GM19238 (cell line): ENCODE measurements around the gene RMP24.
"Not testable (repeated sequence)": the region's sequence is repeated elsewhere in the genome, so short reads cannot be mapped to it uniquely, and the experiment has no call there.

ENCODE experiments used
- DNase-seq: peaks from one replicate; pipeline ENCODE4 v3.0.0; 2011; ENCODE audit warnings: low spot score; ENCODE audit not compliant: insufficient read length

Gene RMP24

GRCh38 chr18:35968278-35968880 lies 4.1 kb upstream of the RMP24 start:
- DNase-seq = no peak

GRCh38 chr18:35969676-35970075 lies 2.8 kb upstream of the RMP24 start:
- no peak for DNase-seq

- DNase-seq = no peak
Observed at GRCh38 chr18:35971661-35972196, 750 bp upstream of the RMP24 start.

- no peak for DNase-seq
Observed at GRCh38 chr18:35973650-35974049, 1.2 kb downstream of the RMP24 start.

GRCh38 chr18:35974181-35974580 lies 1.7 kb downstream of the RMP24 start:
- DNase-seq = no peak

- DNase-seq = no peak
Observed at GRCh38 chr18:35979112-35979511, 6.6 kb downstream of the RMP24 start.

- DNase-seq = no peak
Observed at GRCh38 chr18:35982409-35983114, 10.1 kb downstream of the RMP24 start.

GRCh38 chr18:35983147-35983546 lies 10.7 kb downstream of the RMP24 start:
- DNase-seq = no peak

- DNase-seq = no peak
Observed at GRCh38 chr18:35983818-35984217, 11.3 kb downstream of the RMP24 start.

GRCh38 chr18:35991696-35992095 lies 19.2 kb downstream of the RMP24 start:
- no peak for DNase-seq

- no peak for DNase-seq
Observed at GRCh38 chr18:35993013-35993412, 20.5 kb downstream of the RMP24 start.

GRCh38 chr18:35998967-35999366 lies 26.5 kb downstream of the RMP24 start:
- DNase-seq = no peak

GRCh38 chr18:35999925-36000324 lies 27.4 kb downstream of the RMP24 start:
- no peak for DNase-seq

GRCh38 chr18:36006997-36007396 lies 34.5 kb downstream of the RMP24 start:
- no peak for DNase-seq

- no peak for DNase-seq
Observed at GRCh38 chr18:36009214-36009613, 36.7 kb downstream of the RMP24 start.

- no peak for DNase-seq
Observed at GRCh38 chr18:36012891-36013290, 40.4 kb downstream of the RMP24 start.

GRCh38 chr18:36015629-36016028 lies 43.1 kb downstream of the RMP24 start:
- peak; percentile 16 for DNase-seq

GRCh38 chr18:36017232-36017631 lies 44.8 kb downstream of the RMP24 start:
- no peak for DNase-seq

GRCh38 chr18:36020174-36020711 lies 47.8 kb downstream of the RMP24 start:
- DNase-seq = no peak

- DNase-seq = no peak
Observed at GRCh38 chr18:36023336-36023735, 50.9 kb downstream of the RMP24 start.

- not testable (repeated sequence) for DNase-seq
Observed at GRCh38 chr18:36024241-36024640, 51.8 kb downstream of the RMP24 start.

- no peak for DNase-seq
Observed at GRCh38 chr18:36025025-36025424, 52.5 kb downstream of the RMP24 start.

GRCh38 chr18:36028859-36029258 lies 56.4 kb downstream of the RMP24 start:
- no peak for DNase-seq
